Thyroid gland (tissue), 4 donors: Measurements from ENCODE around the gene UBE2E2.

ENCODE experiments used
- CTCF ChIP-seq, 6 experiments: fragments of 200-600 bp in 3 of 6; fragments of 450-650 bp in 3 of 6; sonication (generic) in 3 of 6; IDR thresholded peaks; one replicate each; pipeline ENCODE4 v1.5.1; 2016 to 2019; ENCODE audit warnings: antibody characterized with exemption in 6 of 6, mild to moderate bottlenecking in 2 of 6, inconsistent platforms in 1 of 6, moderate library complexity in 1 of 6
- POLR2A ChIP-seq, 2 donors: fragments of 450-650 bp; IDR thresholded peaks; one replicate each; pipeline ENCODE4 v1.6.1; 2017; ENCODE audit warnings: antibody characterized with exemption in 2 of 2, mild to moderate bottlenecking in 2 of 2, moderate library complexity in 1 of 2

GRCh38 chr3:23552506-23552905 lies 349.4 kb downstream of the UBE2E2 start:
- TF ChIP-seq POLR2A (IDR thresholded peaks at IDR 0.05) = no peak
- TF ChIP-seq CTCF (IDR thresholded peaks at IDR 0.05) = no peak
